Posterior vena cava (tissue), 2 donors: Measurements from ENCODE around the gene MYH1. TPM values are rescaled to one million over a fixed set of nuclear protein-coding genes. Genes with fewer than 3 reads are reported as not detected.
"Not testable (repeated sequence)": the region's sequence is repeated elsewhere in the genome, so short reads cannot be mapped to it uniquely, and the experiment has no call there.

Experiments used
- DNase-seq: peaks from one replicate; pipeline ENCODE4 v3.0.0-alpha.2; 2020; ENCODE audit warnings: low spot score
- intact Hi-C, 2 donors: fragments of 100-400 bp; cut with DNase I; formaldehyde crosslinking; loops; one replicate each; pipeline versions ENCODE4 v1.14.1 to v1.14.2; 2022 to 2023
- long read RNA-seq, 2 donors: library from polyadenylated mRNA; unstranded; transcript quantifications; one replicate each; pipeline ENCODE4 v2.0.0, GENCODE V29; 2020 to 2021
- total RNA-seq, 2 donors: library from RNA; stranded (reverse); fragmentation: NEBNext Ultra II Directional; extraction: Animal tissue kit (Norgen Biotek cat#: 25700); gene quantifications; one replicate each; pipeline ENCODE4 v1.2.1, GENCODE V29; 2021
- donor health status: DM: yes; HTN: yes; CAD: no.
- donor health status: DM: yes; HTN: yes; CAD: no.

The MYH1 gene
- under 1 TPM in 1 of 2 donors, not detected in 1; 0.14 TPM for total RNA-seq
- long read RNA-seq, donor 1: 0 reads
- long read RNA-seq, donor 2: 0 reads

- DNase-seq: no peak
- intact Hi-C loops: no loop called here
These were observed at the start of gene MYH1 for GRCh38 chr17:10518271-10519037. TSS of gene MYH1 (minus strand) at chr17:10518542. CDS start at chr17:10516642, 1,900 bp downstream.

- no peak for DNase-seq
- intact Hi-C loops: no loop called here
These were observed 45.8 kb upstream of the MYH1 start for GRCh38 chr17:10563991-10564660.

- intact Hi-C loops: loop anchor here in 1 of 2 donors (1.0 kb wide), 1 partner anchor 15 kb away; no protein-coding TSS in a partner anchor
- DNase-seq: no peak
These were observed 39.7 kb upstream of the MYH1 start for GRCh38 chr17:10558049-10558448.

- no peak for DNase-seq
- intact Hi-C loops: no loop called here
These were observed 39.1 kb upstream of the MYH1 start for GRCh38 chr17:10557422-10557821.

GRCh38 chr17:10556301-10557005 is 38.1 kb upstream of the MYH1 start:
- intact Hi-C loops: no loop called here
- DNase-seq: no peak

- no peak for DNase-seq
- intact Hi-C loops: no loop called here
These were observed 31.7 kb upstream of the MYH1 start for GRCh38 chr17:10550014-10550413.

GRCh38 chr17:10549096-10549842 is 30.9 kb upstream of the MYH1 start, which contains the start of gene MYH2:
TSS of gene MYH2 (minus strand) at chr17:10549658. CDS start at chr17:10547920, 1,738 bp downstream.
- DNase-seq: no peak
- intact Hi-C loops: no loop called here

- DNase-seq: no peak
- intact Hi-C loops: no loop called here
These were observed 29.0 kb upstream of the MYH1 start for GRCh38 chr17:10547351-10547750.

- not testable (repeated sequence) for DNase-seq
- intact Hi-C loops: loop anchor here in 1 of 2 donors (1.0 kb wide), 1 partner anchor 15 kb away; no protein-coding TSS in a partner anchor
These were observed 25.1 kb upstream of the MYH1 start for GRCh38 chr17:10543486-10543885.

- DNase-seq, intact Hi-C loops: not testable (repeated sequence)
These were observed 22.8 kb upstream of the MYH1 start for GRCh38 chr17:10541179-10541578.

GRCh38 chr17:10532026-10532425 is 13.7 kb upstream of the MYH1 start:
- intact Hi-C loops: no loop called here
- no peak for DNase-seq

- intact Hi-C loops: no loop called here
- no peak for DNase-seq
These were observed 9.1 kb upstream of the MYH1 start for GRCh38 chr17:10527419-10527818.

- intact Hi-C loops: no loop called here
- no peak for DNase-seq
These were observed 8.2 kb upstream of the MYH1 start for GRCh38 chr17:10526517-10526916.

GRCh38 chr17:10523064-10523463 is 4.7 kb upstream of the MYH1 start:
- intact Hi-C loops: no loop called here
- no peak for DNase-seq

- intact Hi-C loops: no loop called here
- DNase-seq: no peak
These were observed 3.6 kb upstream of the MYH1 start for GRCh38 chr17:10521949-10522348.

- intact Hi-C loops: no loop called here
- DNase-seq: no peak
These were observed 1.7 kb downstream of the MYH1 start for GRCh38 chr17:10516638-10517037.

GRCh38 chr17:10516065-10516464 is 2.3 kb downstream of the MYH1 start:
- intact Hi-C loops: no loop called here
- no peak for DNase-seq

- intact Hi-C loops: no loop called here
- DNase-seq: no peak
These were observed 4.9 kb downstream of the MYH1 start for GRCh38 chr17:10513299-10514067.

GRCh38 chr17:10512856-10513255 is 5.5 kb downstream of the MYH1 start:
- intact Hi-C loops: no loop called here
- DNase-seq: no peak
